ENCODE measurements around the gene EVL. TPM values are rescaled to one million over a fixed set of nuclear protein-coding genes. Genes with fewer than 3 reads are reported as not detected.

Gene EVL
- total and polyA plus RNA-seq, 2 of the 8 experiments (the other 6 are each of a cell fraction or from before 2014, with no cell fraction given): 30.7 to 64.6 TPM

GRCh38 chr14:100155756-100156616, 90.8 kb downstream of the EVL start:
- H3K23me2 ChIP-seq (ENCODE audit: low read depth, low read length): peaks cover 4% of the 10 kb centered on the region; the same call in 1 of the 2 replicates
- no peak overlapping the region for H2BK12ac ChIP-seq (ENCODE audit: low read depth, low read length)
- H3K56ac ChIP-seq (replicated peaks; ENCODE audit: insufficient read length, low read depth, low read length): no peak overlapping the region
- H3K79me2 ChIP-seq (ENCODE audit: control insufficient read depth in 1 of 2, insufficient read depth in 2 of 2, low read length in 2 of 2): no peaks in the 10 kb centered on the region
- no peak overlapping the region for H3K4me3 ChIP-seq (ENCODE audit: extremely low read depth in 1 of 4, insufficient read depth in 2 of 4, low read depth in 3 of 4, low read length in 4 of 4)
- no peak overlapping the region for H2BK20ac ChIP-seq (ENCODE audit: low read length)
- FAIRE-seq (no peak), DNase-seq (ENCODE audit: low read depth in 1 of 2, low spot score in 2 of 2) (no peak)
- peaks cover 0 to 11% (median 2%) of the 10 kb centered on the region in 4 experiments; a peak in 5 of 7 replicates for H3K4me1 ChIP-seq (replicated peaks in 1 of 4; ENCODE audit: control insufficient read depth in 3 of 4, insufficient read depth in 4 of 4, low read length in 3 of 4)
- no peak overlapping the region for H3K14ac ChIP-seq (ENCODE audit: insufficient read length)
- H2AK5ac ChIP-seq (ENCODE audit: low read depth, low read length): no peak overlapping the region
- ChIA-PET POLR2A (ENCODE audit: partially characterized antibody) (interaction anchor here (0.9 to 1.5 kb wide), 4 partner anchors 8 to 134 kb away, joined by 3 to 4 read pairs (median 3); no protein-coding TSS in a partner anchor), CTCF (ENCODE audit: partially characterized antibody) (interaction anchor here (0.7 to 19.5 kb wide), 30 partner anchors 9 to 525 kb away, joined by 3 to 307 read pairs (median 4); no protein-coding TSS in a partner anchor)
- H3K36me3 ChIP-seq (ENCODE audit: control insufficient read depth in 2 of 4, insufficient read depth in 4 of 4, low read length in 3 of 4): no peaks in the 10 kb centered on the region; a peak in 2 of 8 replicates
- no peak overlapping the region for H3K4ac ChIP-seq (replicated peaks; ENCODE audit: insufficient read length, low read depth, low read length)
- no peak overlapping the region for H3K23ac ChIP-seq (ENCODE audit: insufficient read length)
- H3K18ac ChIP-seq (ENCODE audit: extremely low read depth, low read length): no peak overlapping the region
- H4K20me1 ChIP-seq (replicated peaks in 1 of 2; ENCODE audit: control insufficient read depth in 1 of 2, insufficient read depth in 2 of 2, low read length in 2 of 2): peaks cover 0 to 11% of the 10 kb centered on the region in 2 experiments
- 87% methylated on average over 11 of the region's 12 CpGs; no CpG with 5 or more reads in 1 of the 2 experiments for WGBS, 2 experiments (ENCODE audit: extremely low coverage in 1 of 2, insufficient coverage in 1 of 2, insufficient read length in 1 of 2, insufficient replicate concordance in 2 of 2, low coverage in 1 of 2, low lambda C conversion rate in 2 of 2, missing lambda C conversion rate in 1 of 2)
- no peak overlapping the region for H3K9ac ChIP-seq (replicated peaks in 1 of 4; ENCODE audit: extremely low read depth in 1 of 4, low read depth in 3 of 4, low read length in 3 of 4)
- H3K9me3 ChIP-seq (ENCODE audit: insufficient read depth in 2 of 2, low read depth in 1 of 2, low read length in 1 of 2): no peaks in the 10 kb centered on the region
- H4K5ac ChIP-seq (ENCODE audit: insufficient read length, low read depth, low read length): no peak overlapping the region
- H2BK15ac ChIP-seq (ENCODE audit: low read length): no peak overlapping the region
- H2BK120ac ChIP-seq (replicated peaks; ENCODE audit: low read depth, low read length): no peak overlapping the region
- H3K27ac ChIP-seq (ENCODE audit: low read depth, low read length): no peak overlapping the region
- no peak overlapping the region for H4K91ac ChIP-seq (replicated peaks; ENCODE audit: insufficient read length, low read length)
- no peak overlapping the region for H3K4me2 ChIP-seq (ENCODE audit: insufficient read depth in 1 of 2, low read depth in 2 of 2, low read length in 2 of 2)
- no peaks in the 10 kb centered on the region for H3K79me1 ChIP-seq (ENCODE audit: low read depth, low read length)
- H2BK5ac ChIP-seq (ENCODE audit: low read depth, low read length): no peak overlapping the region
- H3K27me3 ChIP-seq (replicated peaks in 1 of 4; ENCODE audit: control insufficient read depth in 3 of 4, extremely low read depth in 1 of 4, insufficient read depth in 3 of 4, low read length in 3 of 4): peaks cover 17 to 38% (median 34%) of the 10 kb centered on the region in 4 experiments
- H2AFZ ChIP-seq (ENCODE audit: low read length): no peak overlapping the region
- no peak overlapping the region for H4K8ac ChIP-seq (ENCODE audit: extremely low read depth, insufficient read depth, low read length)
- no peak for TF ChIP-seq CHD2 (IDR thresholded peaks at IDR 0.05; ENCODE audit: low read length)
- no peak for TF ChIP-seq CREB1 (IDR thresholded peaks at IDR 0.05)
- TF ChIP-seq EP300 (IDR thresholded peaks at IDR 0.05; ENCODE audit: borderline replicate concordance in 1 of 2, low read depth in 2 of 2, low read length in 2 of 2): no peak
- TF ChIP-seq NANOG (IDR thresholded peaks at IDR 0.05; ENCODE audit: insufficient read depth, low read depth, low read length, poor library complexity, severe bottlenecking): no peak
- TF ChIP-seq EGR1 (IDR thresholded peaks at IDR 0.05; ENCODE audit: borderline replicate concordance, low read depth, low read length): no peak
- TF ChIP-seq POU5F1 (IDR thresholded peaks at IDR 0.05; ENCODE audit: low read depth, low read length): no peak
- no peak for TF ChIP-seq HDAC2 (IDR thresholded peaks at IDR 0.05; ENCODE audit: borderline replicate concordance in 1 of 2, low read depth in 2 of 2, low read length in 2 of 2)
- no peak for TF ChIP-seq SIN3A (conservative IDR thresholded peaks at IDR 0.05 in 1 of 2, IDR thresholded peaks at IDR 0.05 in 1 of 2; ENCODE audit: low read depth in 1 of 2, low read length in 2 of 2)
- no peak for TF ChIP-seq SP2 (IDR thresholded peaks at IDR 0.05; ENCODE audit: low read length)
- no peak for TF ChIP-seq YY1 (IDR thresholded peaks at IDR 0.05; ENCODE audit: low read depth, low read length)
- no peak for TF ChIP-seq GABPA (IDR thresholded peaks at IDR 0.05; ENCODE audit: borderline replicate concordance, insufficient read depth, low read length)

All from H1 (cell line).